Umbilical cord (tissue), 2 donors: ENCODE measurements around the gene TRPV3. TPM values are rescaled to one million over a fixed set of nuclear protein-coding genes. Genes with fewer than 3 reads are reported as not detected.
A peak's percentile ranks its signal among the peaks of the same experiment; 100 is the strongest.
"Not testable (repeated sequence)": the region's sequence is repeated elsewhere in the genome, so short reads cannot be mapped to it uniquely, and the experiment has no call there.

Source experiments
- DNase-seq: peaks from one replicate; pipeline ENCODE4 v3.0.0-alpha.2; 2015; ENCODE audit warnings: low spot score
- total RNA-seq: library from RNA; depleted of rRNA; stranded (reverse); fragments of >200 nt; gene quantifications from one replicate; pipeline ENCODE4 v1.2.3, GENCODE V29; 2014; ENCODE audit warnings: low replicate concordance; ENCODE audit not compliant: insufficient read depth

The TRPV3 gene
- total RNA-seq, 1 donor from 2014 or later: 8.9 TPM

GRCh38 chr17:3526491-3526890 lies 31.1 kb downstream of the TRPV3 start:
- DNase-seq: no peak

- DNase-seq: no peak
Observed at GRCh38 chr17:3524024-3524423, 33.6 kb downstream of the TRPV3 start.

- DNase-seq: not testable (repeated sequence)
Observed at GRCh38 chr17:3519472-3519871, 38.1 kb downstream of the TRPV3 start.

- no peak for DNase-seq
Observed at GRCh38 chr17:3514873-3515272, 42.7 kb downstream of the TRPV3 start.

GRCh38 chr17:3514167-3514566 lies 43.4 kb downstream of the TRPV3 start:
- DNase-seq: not testable (repeated sequence)

GRCh38 chr17:3513305-3514035 lies 44.1 kb downstream of the TRPV3 start:
- DNase-seq: no peak

- DNase-seq: no peak
Observed at GRCh38 chr17:3512505-3513171, 45.0 kb downstream of the TRPV3 start.

- no peak for DNase-seq
Observed at GRCh38 chr17:3511852-3512504, 45.6 kb downstream of the TRPV3 start.

- no peak for DNase-seq
Observed at GRCh38 chr17:3510090-3510489, 47.5 kb downstream of the TRPV3 start.

GRCh38 chr17:3507869-3508268 lies 49.7 kb downstream of the TRPV3 start:
- no peak for DNase-seq

- DNase-seq: no peak
Observed at GRCh38 chr17:3507071-3507470, 50.5 kb downstream of the TRPV3 start.

- no peak for DNase-seq
Observed at GRCh38 chr17:3506054-3506453, 51.6 kb downstream of the TRPV3 start.

GRCh38 chr17:3505008-3505407 lies 52.6 kb downstream of the TRPV3 start:
- no peak for DNase-seq

- DNase-seq: no peak
Observed at GRCh38 chr17:3503285-3503684, 54.3 kb downstream of the TRPV3 start.

- DNase-seq: no peak
Observed at GRCh38 chr17:3502466-3502865, 55.1 kb downstream of the TRPV3 start.

- DNase-seq: no peak
Observed at GRCh38 chr17:3501344-3501743, 56.3 kb downstream of the TRPV3 start.

- peak; percentile 7 for DNase-seq
Observed at GRCh38 chr17:3497101-3497500, 60.5 kb downstream of the TRPV3 start.

- DNase-seq: no peak
Observed at GRCh38 chr17:3485481-3486068, 72.0 kb downstream of the TRPV3 start.

- no peak for DNase-seq
Observed at GRCh38 chr17:3482852-3483251, 74.8 kb downstream of the TRPV3 start.

- DNase-seq: no peak
Observed at GRCh38 chr17:3479988-3480387, 77.6 kb downstream of the TRPV3 start.

- DNase-seq: peak; percentile 16
Observed at GRCh38 chr17:3475812-3476610, 81.6 kb downstream of the TRPV3 start, which contains the start of gene ASPA. Gene ASPA, plus strand, starts transcription at chr17:3475997. Its CDS starts 163 bp downstream, at chr17:3476160.
